Ishikawa (cell line): ENCODE measurements around the gene TBX15.

ENCODE experiments used
- CEBPB ChIP-seq: IDR thresholded peaks from 2 replicates; pipeline ENCODE4 v1.6.1; 2012
- CREB1 ChIP-seq: IDR thresholded peaks from 2 replicates; pipeline ENCODE4 v1.6.1; 2012; ENCODE audit warnings: low read depth
- EP300 ChIP-seq: IDR thresholded peaks from 2 replicates; pipeline ENCODE4 v1.6.1; 2012; ENCODE audit warnings: borderline replicate concordance
- NFIC ChIP-seq: IDR thresholded peaks from 2 replicates; pipeline ENCODE4 v1.6.1; 2012
- RAD21 ChIP-seq: IDR thresholded peaks from 2 replicates; pipeline ENCODE4 v1.6.1; 2012; ENCODE audit warnings: low read depth
- TCF12 ChIP-seq: IDR thresholded peaks from 2 replicates; pipeline ENCODE4 v1.6.1; 2012; ENCODE audit warnings: low read depth
- TEAD4 ChIP-seq: IDR thresholded peaks from 2 replicates; pipeline ENCODE4 v1.6.1; 2012
- USF1 ChIP-seq: IDR thresholded peaks from 2 replicates; pipeline ENCODE4 v1.6.1; 2012
- TF ChIP-seq, protein P1 (sequence below): IDR thresholded peaks from 2 replicates; pipeline ENCODE4 v1.6.1; 2012
- TF ChIP-seq, protein P2 (sequence below): IDR thresholded peaks from 2 replicates; pipeline ENCODE4 v1.6.1; 2012; ENCODE audit warnings: low read depth, mild to moderate bottlenecking

DNA sequence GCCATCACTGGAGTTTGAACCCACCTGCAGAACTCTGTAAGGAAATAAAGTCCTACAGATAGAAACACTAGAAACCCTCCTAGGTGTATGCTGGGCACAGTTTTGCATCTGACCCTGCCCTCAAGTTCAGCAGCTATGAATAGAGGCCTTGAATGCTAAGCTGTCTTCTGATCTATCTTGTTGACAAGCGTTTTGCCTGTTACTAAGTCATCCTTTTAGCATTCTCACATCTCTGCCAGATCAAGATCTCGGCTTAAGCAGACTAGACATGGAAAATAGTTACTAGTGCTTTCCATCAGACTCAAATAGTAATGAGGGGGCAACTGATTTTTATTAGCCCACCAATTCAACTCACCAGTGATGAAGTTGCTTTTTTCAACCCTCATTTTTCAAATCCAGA is 10.5 kb downstream of the TBX15 start:
- TF ChIP-seq RAD21 (no peak), NFIC (no peak), TEAD4 (no peak), EP300 (no peak), CREB1 (no peak), CEBPB (no peak), USF1 (no peak), TCF12 (no peak)
- TF ChIP-seq, protein P1, sequence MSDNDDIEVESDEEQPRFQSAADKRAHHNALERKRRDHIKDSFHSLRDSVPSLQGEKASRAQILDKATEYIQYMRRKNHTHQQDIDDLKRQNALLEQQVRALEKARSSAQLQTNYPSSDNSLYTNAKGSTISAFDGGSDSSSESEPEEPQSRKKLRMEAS: no peak
- TF ChIP-seq, protein P2, sequence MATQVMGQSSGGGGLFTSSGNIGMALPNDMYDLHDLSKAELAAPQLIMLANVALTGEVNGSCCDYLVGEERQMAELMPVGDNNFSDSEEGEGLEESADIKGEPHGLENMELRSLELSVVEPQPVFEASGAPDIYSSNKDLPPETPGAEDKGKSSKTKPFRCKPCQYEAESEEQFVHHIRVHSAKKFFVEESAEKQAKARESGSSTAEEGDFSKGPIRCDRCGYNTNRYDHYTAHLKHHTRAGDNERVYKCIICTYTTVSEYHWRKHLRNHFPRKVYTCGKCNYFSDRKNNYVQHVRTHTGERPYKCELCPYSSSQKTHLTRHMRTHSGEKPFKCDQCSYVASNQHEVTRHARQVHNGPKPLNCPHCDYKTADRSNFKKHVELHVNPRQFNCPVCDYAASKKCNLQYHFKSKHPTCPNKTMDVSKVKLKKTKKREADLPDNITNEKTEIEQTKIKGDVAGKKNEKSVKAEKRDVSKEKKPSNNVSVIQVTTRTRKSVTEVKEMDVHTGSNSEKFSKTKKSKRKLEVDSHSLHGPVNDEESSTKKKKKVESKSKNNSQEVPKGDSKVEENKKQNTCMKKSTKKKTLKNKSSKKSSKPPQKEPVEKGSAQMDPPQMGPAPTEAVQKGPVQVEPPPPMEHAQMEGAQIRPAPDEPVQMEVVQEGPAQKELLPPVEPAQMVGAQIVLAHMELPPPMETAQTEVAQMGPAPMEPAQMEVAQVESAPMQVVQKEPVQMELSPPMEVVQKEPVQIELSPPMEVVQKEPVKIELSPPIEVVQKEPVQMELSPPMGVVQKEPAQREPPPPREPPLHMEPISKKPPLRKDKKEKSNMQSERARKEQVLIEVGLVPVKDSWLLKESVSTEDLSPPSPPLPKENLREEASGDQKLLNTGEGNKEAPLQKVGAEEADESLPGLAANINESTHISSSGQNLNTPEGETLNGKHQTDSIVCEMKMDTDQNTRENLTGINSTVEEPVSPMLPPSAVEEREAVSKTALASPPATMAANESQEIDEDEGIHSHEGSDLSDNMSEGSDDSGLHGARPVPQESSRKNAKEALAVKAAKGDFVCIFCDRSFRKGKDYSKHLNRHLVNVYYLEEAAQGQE: no peak
